K562 (cell line): ENCODE measurements around the gene HOXA5. TPM values are rescaled to one million over a fixed set of nuclear protein-coding genes. Genes with fewer than 3 reads are reported as not detected.

Experiments
- ATAC-seq: fragments of 200-7000 bp; cut with Tn5 transposase; 3 replicates; pipeline ENCODE4 v1.9.1; 2020; ENCODE audit warnings: moderate library complexity
- BruUV-seq: library from RNA; stranded (reverse); fragments of 400-500 nt; replicated peaks from 2 replicates; lab custom pipeline; 2021; lab: Mats Ljungman, UMichigan
- CTCF ChIA-PET: fragments of 300-600 bp; formaldehyde crosslinking; extraction: SDS; loops from one replicate; lab custom pipeline; 2021; ENCODE audit warnings: low intra/inter-chr PET ratio; lab: Yijun Ruan, JAX
- POLR2A ChIA-PET: fragments of 300-600, 350-650 bp; sonication (Branson Sonifier 250); formaldehyde crosslinking; extraction: SDS; loops from one replicate; lab custom pipeline; 2021; ENCODE audit warnings: antibody characterized with exemption, inconsistent platforms; lab: Yijun Ruan, JAX
- DNase-seq, 4 experiments: peaks; one replicate each; pipeline versions ENCODE4 v3.0.0 to v3.0.0-alpha.2; 2011 to 2018; ENCODE audit warnings: low spot score in 3 of 4, mixed read lengths in 3 of 4; ENCODE audit errors: extremely low read depth in 1 of 4
- FAIRE-seq: peaks from 2 replicates; lab custom pipeline; 2011; peaks lifted over from hg19 to GRCh38; lab: Jason Lieb, UNC
- H2AFZ ChIP-seq: 2 replicates; pipeline ENCODE4 v1.6.0; 2011; ENCODE audit warnings: low read depth, low read length, control low read depth, inconsistent platforms
- H3K27ac ChIP-seq: fragments of 200-600 bp; 3 replicates; pipeline ENCODE4 v1.8.0; 2011; ENCODE audit warnings: low read depth, mild to moderate bottlenecking, control low read depth, inconsistent platforms, low read length, moderate library complexity, mixed read lengths; ENCODE audit errors: extremely low read depth
- H3K27me3 ChIP-seq, 2 experiments: fragments of 300-600 bp in 1 of 2; 2 replicates in 1 of 2; 3 replicates in 1 of 2; pipeline versions ENCODE4 v1.6.0 to v1.8.0; 2011; ENCODE audit warnings: inconsistent platforms in 2 of 2, low read length in 2 of 2, mild to moderate bottlenecking in 1 of 2, mixed read lengths in 1 of 2, moderate library complexity in 1 of 2; ENCODE audit not compliant: control insufficient read depth in 2 of 2, insufficient read depth in 2 of 2
- H3K36me3 ChIP-seq: fragments of 300-600 bp; 3 replicates; pipeline ENCODE4 v1.8.0; 2011; ENCODE audit warnings: mild to moderate bottlenecking, low read length, inconsistent platforms; ENCODE audit not compliant: control insufficient read depth, insufficient read depth
- H3K4me1 ChIP-seq, 2 experiments: fragments of 200-600 bp in 1 of 2; replicated peaks in 1 of 2; 2 replicates in 1 of 2; 3 replicates in 1 of 2; pipeline versions ENCODE4 v1.5.1 to v1.8.0; 2011; ENCODE audit warnings: inconsistent platforms in 2 of 2, low read length in 2 of 2, mild to moderate bottlenecking in 1 of 2, mixed read lengths in 1 of 2, moderate library complexity in 1 of 2; ENCODE audit not compliant: control insufficient read depth in 2 of 2, insufficient read depth in 2 of 2
- H3K4me2 ChIP-seq: 2 replicates; pipeline ENCODE4 v1.6.1; 2011; ENCODE audit warnings: low read length, control low read depth, inconsistent platforms, mixed read lengths; ENCODE audit not compliant: insufficient read depth
- H3K4me3 ChIP-seq: fragments of 200-600 bp; sonication (generic), shearing (Covaris generic); 2 replicates; pipeline ENCODE4 v1.5.1; 2016; ENCODE audit warnings: control low read depth, inconsistent platforms
- H3K79me2 ChIP-seq: fragments of 200-600 bp; 3 replicates; pipeline ENCODE4 v1.8.0; 2011; ENCODE audit warnings: low read length, inconsistent platforms; ENCODE audit not compliant: control insufficient read depth, insufficient read depth
- H3K9ac ChIP-seq, 2 experiments: 2 replicates each; pipeline versions ENCODE4 v1.6.0 to v1.6.1; 2011; ENCODE audit warnings: low read depth in 2 of 2, low read length in 2 of 2, control low read depth in 1 of 2, inconsistent platforms in 1 of 2, mild to moderate bottlenecking in 1 of 2, mixed read lengths in 1 of 2; ENCODE audit not compliant: insufficient read depth in 1 of 2
- H3K9me1 ChIP-seq: one replicate; pipeline ENCODE4 v1.6.0; 2011; ENCODE audit warnings: inconsistent platforms, mild to moderate bottlenecking, low read length, moderate library complexity; ENCODE audit not compliant: control insufficient read depth, insufficient read depth
- H3K9me3 ChIP-seq: replicated peaks from 2 replicates; pipeline ENCODE4 v1.5.1; 2011; ENCODE audit warnings: low read depth, low read length, inconsistent platforms; ENCODE audit not compliant: control insufficient read depth, insufficient read depth
- H4K20me1 ChIP-seq: replicated peaks from 2 replicates; pipeline ENCODE4 v1.6.1; 2011; ENCODE audit warnings: low read length, inconsistent platforms, mixed read lengths; ENCODE audit not compliant: control insufficient read depth, insufficient read depth
- JUN ChIP-seq, 2 experiments: sonication (generic) in 1 of 2; formaldehyde crosslinking in 1 of 2; IDR thresholded peaks; 2 replicates each; pipeline versions ENCODE4 v1.6.1 to v1.8.0; 2012 to 2022; ENCODE audit warnings: borderline replicate concordance in 2 of 2, mild to moderate bottlenecking in 2 of 2, improper control_type of control experiment in 1 of 2, low read depth in 1 of 2, low read length in 1 of 2, missing genetic modification reagents in 1 of 2
- TRIM28 ChIP-seq: fragments of 450-650 bp; IDR thresholded peaks from 2 replicates; pipeline ENCODE4 v1.6.1; 2017
- ZNF444 ChIP-seq: fragments of 250-450 bp; sonication (Bioruptor Pico); IDR thresholded peaks from 2 replicates; pipeline ENCODE4 v1.4.0; 2020; ENCODE audit warnings: mild to moderate bottlenecking, moderate library complexity
- ZSCAN29 ChIP-seq: fragments of 450-650 bp; IDR thresholded peaks from 2 replicates; pipeline ENCODE4 v1.6.1; 2017
- WGBS: fragments of 100-300 bp; shearing (Covaris generic); methylation state at CpG from one replicate; pipeline ENCODE4 v1.1.6; 2016; ENCODE audit warnings: low coverage, mixed read lengths; ENCODE audit not compliant: insufficient coverage; ENCODE audit errors: missing lambda C conversion rate; 5-methylcytosine and 5-hydroxymethylcytosine counted together
- in situ Hi-C: fragments of 300-500 bp; cut with MboI; formaldehyde crosslinking; loops from 4 replicates; pipeline ENCODE4 v1.15.0; 2018; ENCODE audit warnings: inconsistent platforms, mixed read lengths
- intact Hi-C: fragments of 100-400 bp; cut with micrococcal nuclease; formaldehyde crosslinking; loops from 2 replicates; pipeline ENCODE4 v1.14.2; 2022
- polyA plus RNA-seq, 8 experiments: library from polyadenylated mRNA; depleted of rRNA in 4 of 8; stranded (reverse) in 5 of 8; unstranded in 3 of 8; fragments of >200 nt; fragmentation: Nextera tagmentation in 2 of 8; fragmentation: Illumina TruSeq in 1 of 8; extraction: Ambion mirVana in 2 of 8; extraction: Trizol in 1 of 8; gene quantifications; 2 replicates each; pipeline versions ENCODE4 v1.2.1 to v1.2.3, GENCODE V29; 2011 to 2014; ENCODE audit warnings: inconsistent platforms in 1 of 8, missing spikeins in 1 of 8
- total RNA-seq, 7 experiments: library from RNA; depleted of rRNA in 6 of 7; stranded (reverse); fragments of >200 nt in 6 of 7; fragmentation: Illumina TruSeq in 2 of 7; extraction: Trizol in 2 of 7; gene quantifications; 2 replicates each; pipeline versions ENCODE4 v1.2.1 to v1.2.3, GENCODE V29; 2011 to 2021; ENCODE audit warnings: low replicate concordance in 1 of 7
- TF ChIP-seq, protein P1 (sequence below): sonication (generic); formaldehyde crosslinking; IDR thresholded peaks from 2 replicates; pipeline ENCODE4 v1.8.0; 2022; ENCODE audit warnings: missing genetic modification reagents, mild to moderate bottlenecking, moderate library complexity, borderline replicate concordance

Gene HOXA5
- total and polyA plus RNA-seq, 9 of the 15 experiments (the other 6 are each of a cell fraction or from before 2014, with no cell fraction given), result 0.13 TPM; not detected in 8

DNA sequence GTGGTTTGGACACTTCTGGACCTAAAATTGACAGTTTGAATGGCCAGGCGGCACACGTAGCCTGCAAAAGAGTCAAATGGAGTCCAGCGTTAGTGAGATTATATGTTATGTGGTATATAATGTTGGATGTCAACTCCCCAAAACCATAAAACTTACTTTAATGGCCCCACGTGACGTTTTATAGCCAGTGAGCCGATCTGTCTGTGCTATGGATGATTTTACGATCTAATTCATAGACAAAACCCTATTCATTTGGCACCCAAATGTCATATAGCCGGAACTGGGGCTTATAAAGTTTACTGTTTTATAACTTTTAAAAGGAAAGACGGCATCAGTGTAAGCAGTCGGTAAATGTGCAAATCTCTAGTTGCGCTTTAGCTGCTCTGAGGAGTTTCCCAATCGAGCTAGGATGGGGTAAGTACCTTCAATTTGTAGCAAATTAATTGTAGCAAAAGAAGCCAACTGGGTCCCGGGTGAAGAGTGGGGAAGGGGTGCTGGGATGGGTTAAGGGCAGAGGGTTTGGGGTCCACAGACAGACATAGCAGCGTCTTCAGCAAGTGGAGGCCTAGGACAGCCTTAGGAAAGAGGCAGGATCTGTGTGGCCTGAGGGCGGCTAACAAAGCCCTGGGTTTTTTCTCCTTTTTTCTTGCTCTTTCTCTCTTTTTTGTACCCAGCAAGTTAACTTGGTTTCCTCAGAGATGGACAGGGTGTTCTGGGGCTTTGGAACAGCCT, 3.2 kb downstream of the HOXA5 start:
- Histone ChIP-seq H4K20me1 (no peaks in the 10 kb centered on the region), H3K4me3 (no peak overlapping the region), H3K9me1 (no peaks in the 10 kb centered on the region), H3K27me3 (peaks cover 27 to 71% of the 10 kb centered on the region in 2 experiments), H3K4me1 (peaks cover 7 to 15% of the 10 kb centered on the region in 2 experiments; a peak in 3 of 5 replicates)
- in situ Hi-C loops, result loop anchor here (10.0 kb wide), 1 partner anchor 285 kb away; no protein-coding TSS in a partner anchor
- no peak for ATAC-seq
- TF ChIP-seq, protein P1, sequence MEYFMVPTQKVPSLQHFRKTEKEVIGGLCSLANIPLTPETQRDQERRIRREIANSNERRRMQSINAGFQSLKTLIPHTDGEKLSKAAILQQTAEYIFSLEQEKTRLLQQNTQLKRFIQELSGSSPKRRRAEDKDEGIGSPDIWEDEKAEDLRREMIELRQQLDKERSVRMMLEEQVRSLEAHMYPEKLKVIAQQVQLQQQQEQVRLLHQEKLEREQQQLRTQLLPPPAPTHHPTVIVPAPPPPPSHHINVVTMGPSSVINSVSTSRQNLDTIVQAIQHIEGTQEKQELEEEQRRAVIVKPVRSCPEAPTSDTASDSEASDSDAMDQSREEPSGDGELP (CRISPR knock-in tag), result no peak
- TF ChIP-seq ZSCAN29, result no peak
- TF ChIP-seq JUN (IDR thresholded peaks at IDR 0.05; ENCODE audit: borderline replicate concordance, low read depth, low read length), result no peak
- TF ChIP-seq JUN (CRISPR knock-in tag; IDR thresholded peaks at IDR 0.05; ENCODE audit: borderline replicate concordance), result no peak
- TF ChIP-seq TRIM28, result no peak
- no peak for TF ChIP-seq ZNF444 (CRISPR knock-in tag)
- TF ChIP-seq, all 486 proteins: peak for 0
- no peak overlapping the region for H3K4me2 ChIP-seq
- intact Hi-C loops, result no loop called here
- no peaks in the 10 kb centered on the region for H3K36me3 ChIP-seq
- ChIA-PET CTCF (no interaction called here), POLR2A (interaction anchor here (0.6 to 0.8 kb wide), 2 partner anchors 10 to 1987 kb away, joined by 3 to 5 read pairs; no protein-coding TSS in a partner anchor)
- H2AFZ ChIP-seq, result no peak overlapping the region
- no peak for FAIRE-seq
- no peak overlapping the region for H3K9ac ChIP-seq
- 4% methylated on average over 15 of the region's 15 CpGs for WGBS
- no peaks in the 10 kb centered on the region for H3K9me3 ChIP-seq
- no peaks in the 10 kb centered on the region for H3K79me2 ChIP-seq
- DNase-seq, result no peak
- H3K27ac ChIP-seq, result no peak overlapping the region
- no TSS peak for BruUV-seq
